Neuron (in vitro differentiated cells): ENCODE results near the gene IST1.
A peak's percentile ranks its signal among the peaks of the same experiment; 100 is the strongest.
"Not testable (repeated sequence)": the region's sequence is repeated elsewhere in the genome, so short reads cannot be mapped to it uniquely, and the experiment has no call there.

Experiments
- H2AFZ ChIP-seq: one replicate; pipeline ENCODE4 v1.6.1; 2013; ENCODE audit warnings: low read depth, mild to moderate bottlenecking, inconsistent platforms, low read length, moderate library complexity
- H3K27me3 ChIP-seq: one replicate; pipeline ENCODE4 v1.6.1; 2013; ENCODE audit warnings: low read length; ENCODE audit not compliant: insufficient read depth
- H3K36me3 ChIP-seq: one replicate; pipeline ENCODE4 v1.6.1; 2013; ENCODE audit warnings: low read length; ENCODE audit not compliant: insufficient read depth
- H3K4me1 ChIP-seq: one replicate; pipeline ENCODE4 v1.6.1; 2013; ENCODE audit warnings: low read length; ENCODE audit not compliant: insufficient read depth
- H3K4me3 ChIP-seq: 2 replicates; pipeline ENCODE4 v1.5.1; 2013; ENCODE audit warnings: mild to moderate bottlenecking, low read length, moderate library complexity
- H3K9me3 ChIP-seq: one replicate; pipeline ENCODE4 v1.6.1; 2013; ENCODE audit warnings: low read length

The IST1 gene

DNA sequence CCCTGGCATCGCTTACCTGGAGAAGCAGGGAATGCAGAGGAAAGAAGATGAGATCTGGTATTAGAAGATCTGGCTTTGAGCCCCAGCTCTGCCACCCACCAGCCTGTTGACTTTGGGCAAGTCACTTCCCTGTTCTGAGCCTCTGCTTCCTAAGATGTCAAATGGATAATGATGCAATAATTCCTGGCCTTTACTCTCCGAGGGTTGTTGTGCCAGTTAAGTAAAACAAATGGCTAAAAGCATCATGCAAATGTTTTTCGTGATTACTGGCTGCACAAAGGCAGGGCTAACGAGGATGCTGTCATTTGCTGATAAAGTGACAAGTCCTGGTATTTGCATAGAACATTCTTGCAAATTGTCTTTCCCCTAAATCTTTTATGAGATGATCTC is 10.1 kb upstream of the IST1 start:
- Histone ChIP-seq H3K4me1 (peaks cover 12% of the 10 kb centered on the region), H3K9me3 (no peaks in the 10 kb centered on the region), H2AFZ (no peak overlapping the region), H3K4me3 (peak overlapping the region; percentile 8), H3K27me3 (no peaks in the 10 kb centered on the region), H3K36me3 (peaks cover 12% of the 10 kb centered on the region)

DNA sequence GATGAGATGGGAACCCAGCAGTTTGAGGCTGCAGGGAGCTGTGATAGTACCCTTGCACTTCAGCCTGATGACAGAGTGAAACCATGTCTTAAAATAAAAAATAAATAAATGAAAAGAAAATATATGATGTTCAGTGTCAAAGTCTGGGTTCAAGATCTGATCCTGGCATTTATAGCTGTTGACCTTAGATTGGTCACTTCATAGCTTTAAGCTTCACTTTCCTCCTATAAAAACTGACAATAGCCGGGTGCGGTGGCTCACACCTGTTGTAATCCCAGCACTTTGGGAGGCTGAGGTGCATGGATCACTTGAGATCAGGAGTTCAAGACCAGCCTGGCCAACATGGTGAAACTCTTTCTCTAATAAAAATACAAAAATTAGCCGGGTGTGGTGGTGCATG is 6.2 kb upstream of the IST1 start:
- H3K9me3 ChIP-seq = no peaks in the 10 kb centered on the region
- H3K4me3 ChIP-seq = no peak overlapping the region
- no peak overlapping the region for H2AFZ ChIP-seq
- H3K4me1 ChIP-seq = peaks cover 6% of the 10 kb centered on the region
- no peaks in the 10 kb centered on the region for H3K27me3 ChIP-seq
- no peaks in the 10 kb centered on the region for H3K36me3 ChIP-seq

DNA sequence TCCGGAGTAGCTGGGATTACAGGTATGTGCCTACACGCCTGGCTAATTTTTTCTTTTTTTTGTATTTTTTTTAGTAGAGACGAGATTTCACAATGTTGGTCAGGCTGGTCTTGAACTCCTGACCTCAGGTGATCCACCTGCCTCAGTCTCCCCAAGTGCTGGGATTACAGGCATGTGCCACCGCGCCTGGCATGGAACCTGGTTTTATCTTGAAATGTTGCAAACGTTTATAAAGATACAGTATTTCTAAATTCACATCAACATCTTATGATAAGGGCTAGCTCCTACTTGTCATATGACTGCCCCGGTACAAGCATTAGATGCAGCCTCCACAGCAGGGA is 1.5 kb upstream of the IST1 start:
- Histone ChIP-seq H3K36me3 (peaks cover 13% of the 10 kb centered on the region), H2AFZ (peak overlapping the region; percentile 86), H3K27me3 (no peaks in the 10 kb centered on the region), H3K4me3 (peak overlapping the region; percentile 69), H3K9me3 (no peaks in the 10 kb centered on the region), H3K4me1 (peaks cover 13% of the 10 kb centered on the region)

DNA sequence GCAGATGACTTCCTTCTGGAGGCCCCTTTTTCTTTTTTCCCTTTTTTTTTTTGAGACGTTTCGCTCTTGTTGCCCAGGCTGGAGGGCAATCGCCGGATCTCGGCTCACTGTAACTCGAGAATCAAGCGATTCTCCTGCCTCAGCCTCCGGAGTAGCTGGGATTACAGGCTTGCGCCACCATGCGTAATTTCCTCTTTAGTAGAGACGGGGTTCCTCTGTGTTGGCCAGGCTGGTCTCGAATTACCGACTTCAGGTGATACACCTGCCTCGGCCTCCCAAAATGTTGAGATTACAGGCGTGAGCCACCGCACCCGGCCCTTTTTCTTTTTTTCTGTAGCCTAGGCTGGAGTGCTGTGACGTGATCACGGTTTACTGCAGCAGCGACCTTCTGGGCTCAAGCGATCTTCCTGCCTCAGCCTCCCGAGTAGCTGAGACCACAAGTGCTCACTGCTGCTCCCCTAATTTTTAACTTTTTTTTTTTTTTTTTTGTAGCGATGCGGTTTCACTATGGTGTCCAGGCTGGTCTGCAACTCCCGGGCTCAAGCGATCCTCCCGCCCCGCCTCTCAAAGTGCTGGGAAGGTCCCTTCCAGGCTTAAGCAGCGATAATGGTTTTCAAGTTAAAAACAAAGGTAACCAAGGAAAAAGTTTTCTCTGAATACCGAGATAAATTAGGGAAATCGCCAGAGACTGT is 956 bp upstream of the IST1 start:
- peaks cover 13% of the 10 kb centered on the region for H3K4me1 ChIP-seq
- peaks cover 13% of the 10 kb centered on the region for H3K36me3 ChIP-seq
- no peaks in the 10 kb centered on the region for H3K27me3 ChIP-seq
- peak overlapping the region; percentile 86 for H2AFZ ChIP-seq
- H3K4me3 ChIP-seq = peak overlapping the region; percentile 69
- H3K9me3 ChIP-seq = no peaks in the 10 kb centered on the region

DNA sequence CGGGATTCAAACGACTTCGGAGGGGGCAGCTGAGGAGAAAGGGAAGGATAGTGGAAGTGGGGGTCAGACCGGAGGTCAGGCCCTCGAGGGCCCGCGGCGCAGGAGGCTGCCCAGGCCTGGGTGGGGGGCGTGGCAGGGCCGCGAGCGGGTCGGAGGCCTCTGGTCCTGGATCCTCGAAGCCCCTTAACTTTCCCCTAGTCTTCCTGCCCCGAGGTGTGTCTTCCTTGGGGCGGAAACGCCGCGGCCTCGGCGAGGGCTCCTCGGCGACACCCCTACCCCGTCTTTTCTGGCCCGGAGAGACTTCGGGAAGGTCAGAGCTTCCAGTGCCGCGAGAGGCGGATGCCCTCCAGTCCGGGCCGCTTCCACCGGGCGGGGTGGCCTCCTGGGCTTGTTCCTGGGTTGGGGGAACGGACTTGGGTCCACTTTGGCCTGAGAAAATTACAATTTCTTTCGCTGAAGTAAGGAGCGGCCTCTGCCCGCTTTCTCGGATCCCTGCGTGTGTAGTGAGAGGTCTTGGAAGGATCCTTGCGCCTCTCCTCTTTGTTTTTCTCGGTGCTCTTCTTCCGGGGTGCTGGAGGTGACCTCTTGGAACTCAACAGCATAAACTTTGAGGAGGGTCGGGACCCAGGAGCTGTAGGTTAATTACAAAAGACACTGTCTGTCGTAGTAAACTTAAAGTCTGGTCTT is 491 bp downstream of the IST1 start:
- H2AFZ ChIP-seq = peak overlapping the region; percentile 7

DNA sequence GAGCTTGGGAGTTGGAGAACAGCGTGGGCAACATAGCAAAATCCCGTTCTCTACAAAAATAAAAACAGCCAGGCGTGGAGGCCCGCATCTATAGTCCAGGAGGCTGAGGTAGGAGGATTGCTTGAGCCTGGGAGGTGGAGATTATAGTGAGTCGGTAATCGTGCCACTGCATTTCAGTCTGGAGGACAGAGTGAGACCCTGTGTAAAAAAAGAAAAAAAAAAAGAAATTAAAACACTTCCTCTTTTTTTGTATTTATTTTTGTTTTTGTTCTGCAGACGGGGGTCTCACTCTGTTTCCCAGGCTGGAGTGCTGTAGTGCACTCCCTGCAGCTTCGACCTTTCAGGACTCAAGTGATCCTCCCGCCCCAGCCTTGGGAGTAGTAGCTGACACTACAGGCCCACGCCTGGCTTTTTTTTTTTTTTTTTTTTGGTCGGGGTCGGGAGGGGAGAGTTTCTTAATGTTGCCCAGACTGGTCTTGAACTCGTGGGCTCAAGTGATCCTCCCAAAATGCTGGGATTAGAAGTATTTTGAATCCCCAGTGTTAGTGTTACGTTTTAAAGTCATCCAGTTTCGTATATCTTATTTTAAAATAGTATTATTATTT is 1.5 kb downstream of the IST1 start:
- H2AFZ ChIP-seq = no peak overlapping the region
- peak overlapping the region; percentile 69 for H3K4me3 ChIP-seq
- peaks cover 19% of the 10 kb centered on the region for H3K36me3 ChIP-seq
- peaks cover 13% of the 10 kb centered on the region for H3K4me1 ChIP-seq
- H3K27me3 ChIP-seq = no peaks in the 10 kb centered on the region
- H3K9me3 ChIP-seq = no peaks in the 10 kb centered on the region

More for the DNA sequence above, 491 bp downstream of the IST1 start:
- Histone ChIP-seq H3K4me1 (peaks cover 13% of the 10 kb centered on the region), H3K4me3 (peak overlapping the region; percentile 69), H3K9me3 (no peaks in the 10 kb centered on the region), H3K27me3 (no peaks in the 10 kb centered on the region), H3K36me3 (peaks cover 13% of the 10 kb centered on the region)

DNA sequence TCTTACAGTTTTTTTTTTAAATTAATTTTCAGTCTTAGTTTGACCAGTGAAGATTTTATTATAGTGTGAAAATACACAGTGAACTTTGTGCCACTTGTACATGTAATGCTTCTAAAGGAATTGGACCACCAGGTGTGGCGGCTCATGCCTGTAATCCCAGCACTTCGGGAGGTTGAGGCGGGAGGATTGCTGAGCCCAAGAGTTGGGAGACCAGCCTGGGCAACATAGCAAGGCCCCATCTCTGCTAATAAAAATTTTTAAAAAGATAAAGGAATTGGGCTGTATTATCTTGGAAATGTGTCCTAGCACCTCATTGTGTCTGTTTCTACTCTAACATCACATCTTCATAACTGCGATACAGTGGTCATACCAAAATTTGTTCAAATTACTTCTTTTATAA is 3.8 kb downstream of the IST1 start:
- Histone ChIP-seq H2AFZ (no peak overlapping the region), H3K36me3 (peaks cover 35% of the 10 kb centered on the region), H3K4me3 (no peak overlapping the region), H3K4me1 (peaks cover 8% of the 10 kb centered on the region), H3K9me3 (peaks cover 5% of the 10 kb centered on the region), H3K27me3 (no peaks in the 10 kb centered on the region)

DNA sequence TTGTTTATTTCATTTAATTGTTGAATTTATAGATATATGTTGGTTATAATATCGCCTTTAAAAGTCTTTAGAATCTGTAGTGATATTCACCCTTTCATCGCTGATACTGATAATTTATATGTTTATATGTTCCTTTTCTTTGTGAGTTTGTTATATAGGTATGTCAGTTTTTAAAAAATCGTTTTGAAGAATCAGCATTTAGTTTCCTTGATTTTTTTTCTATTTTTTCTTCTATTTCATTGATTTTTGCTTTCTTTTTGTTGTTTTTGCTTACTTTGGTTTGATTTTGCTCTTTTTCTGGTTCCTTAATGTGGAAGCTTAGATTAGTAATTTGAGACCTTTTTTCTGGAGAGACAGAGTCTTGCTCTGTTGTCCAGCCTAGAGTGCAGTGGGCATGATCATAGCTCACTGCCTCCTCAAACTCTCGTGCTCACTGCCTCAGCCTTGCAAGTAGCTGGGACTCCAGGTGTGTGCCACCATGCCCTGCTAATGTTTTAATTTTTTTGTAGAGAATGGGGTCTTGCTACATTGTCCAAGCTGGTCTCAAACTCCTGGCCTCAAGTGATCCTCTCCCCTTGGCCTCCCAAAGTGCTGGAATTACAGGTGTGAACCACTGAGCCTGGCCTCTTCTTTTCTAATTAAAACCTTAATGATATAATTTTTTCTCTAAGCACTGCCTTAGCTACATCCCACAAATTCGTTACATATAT is 7.5 kb downstream of the IST1 start:
- Histone ChIP-seq H3K36me3 (peaks cover 31% of the 10 kb centered on the region), H3K9me3 (peaks cover 7% of the 10 kb centered on the region), H3K4me1 (no peaks in the 10 kb centered on the region), H3K4me3 (no peak overlapping the region), H3K27me3 (no peaks in the 10 kb centered on the region), H2AFZ (no peak overlapping the region)

DNA sequence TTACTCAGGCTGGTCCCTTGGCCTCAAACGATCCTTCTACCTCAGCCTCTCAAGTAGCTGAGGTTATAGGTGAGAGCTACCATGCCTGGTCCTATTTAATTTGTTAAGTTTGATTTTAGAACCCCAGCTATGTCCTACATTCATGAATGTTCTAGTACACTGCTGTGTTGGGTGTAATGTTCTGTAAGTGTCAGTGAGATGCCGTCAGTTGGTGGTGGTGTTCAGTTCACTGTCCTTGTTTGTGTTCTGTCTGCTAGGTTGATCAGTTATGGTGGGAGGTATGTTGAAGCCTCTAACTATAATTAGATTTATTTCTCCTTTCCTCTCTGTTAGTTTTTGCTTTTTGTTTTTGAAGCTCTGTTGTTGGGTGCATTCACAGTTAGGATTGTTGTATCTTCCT is 8.3 kb downstream of the IST1 start:
- H3K36me3 ChIP-seq = peaks cover 28% of the 10 kb centered on the region
- H3K27me3 ChIP-seq = no peaks in the 10 kb centered on the region

DNA sequence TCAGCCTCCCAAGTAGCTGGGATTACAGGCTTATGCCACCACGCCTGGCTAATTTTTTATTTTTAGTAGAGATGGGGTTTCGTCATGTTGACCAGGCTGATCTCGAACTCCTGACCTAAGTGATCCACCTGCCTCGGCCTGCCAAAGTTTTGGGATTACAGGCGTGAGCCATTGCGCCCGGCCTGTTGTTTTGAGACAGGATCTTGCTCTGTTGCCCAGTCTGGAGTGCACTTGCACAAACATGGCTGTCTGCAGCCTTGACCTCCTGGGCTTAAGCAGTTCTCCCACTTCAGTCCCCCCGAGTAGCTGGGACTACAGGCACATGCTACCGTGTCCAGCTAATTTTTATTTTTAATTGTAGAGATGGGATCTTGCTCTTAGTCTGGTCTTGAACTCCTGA is 8.9 kb downstream of the IST1 start:
- Histone ChIP-seq H3K4me3 (no peak overlapping the region), H3K4me1 (no peaks in the 10 kb centered on the region), H2AFZ (no peak overlapping the region), H3K36me3 (peaks cover 34% of the 10 kb centered on the region), H3K27me3 (no peaks in the 10 kb centered on the region), H3K9me3 (peaks cover 11% of the 10 kb centered on the region)

More for the DNA sequence above, 8.3 kb downstream of the IST1 start:
- H3K4me1 ChIP-seq = no peaks in the 10 kb centered on the region
- peaks cover 7% of the 10 kb centered on the region for H3K9me3 ChIP-seq
- H2AFZ ChIP-seq = no peak overlapping the region
- no peak overlapping the region for H3K4me3 ChIP-seq

DNA sequence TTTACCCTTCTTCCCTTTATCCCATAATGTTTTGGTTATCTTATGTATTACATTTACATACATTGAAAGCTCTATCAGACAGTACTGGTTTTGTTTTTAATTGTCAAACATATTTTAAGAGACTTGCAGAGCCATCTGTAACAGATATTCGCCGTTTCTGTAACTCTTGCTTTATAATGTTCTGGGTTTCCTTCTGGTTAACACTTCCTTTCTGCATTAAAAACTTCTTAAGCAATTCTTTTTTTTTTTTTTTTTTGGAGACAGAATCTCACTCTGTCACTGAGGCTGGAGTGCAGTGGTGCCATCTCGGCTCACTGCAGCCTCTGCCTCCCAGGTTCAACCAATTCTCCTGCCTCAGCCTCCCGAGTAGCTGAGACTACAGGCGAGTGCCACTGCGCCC is 10.4 kb downstream of the IST1 start:
- Histone ChIP-seq H3K36me3 (peaks cover 40% of the 10 kb centered on the region), H3K9me3 (peaks cover 13% of the 10 kb centered on the region)
- not testable (repeated sequence) for H3K4me1 ChIP-seq, H3K4me3 ChIP-seq, H3K27me3 ChIP-seq, H2AFZ ChIP-seq

DNA sequence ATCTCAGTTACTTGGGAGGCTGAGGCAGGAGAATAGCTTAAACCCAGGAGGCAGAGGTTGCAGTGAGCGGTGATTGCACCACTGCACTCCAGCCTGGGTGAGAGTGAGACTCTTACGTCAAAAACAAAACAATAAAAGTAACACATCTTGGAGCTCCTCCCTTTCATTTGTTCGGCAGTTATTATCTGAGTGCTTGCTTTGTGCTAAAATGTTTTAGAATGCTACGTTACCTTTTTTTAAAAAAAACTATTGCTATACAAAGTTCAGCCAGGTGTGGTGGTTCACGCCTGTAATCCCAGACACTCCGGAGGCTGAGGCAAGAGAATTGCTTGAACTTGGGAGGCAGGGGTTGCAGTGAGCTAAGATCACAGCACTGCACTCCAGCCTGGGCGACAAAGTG is 15.8 kb downstream of the IST1 start:
- Histone ChIP-seq H3K4me3 (no peak overlapping the region), H3K9me3 (peaks cover 11% of the 10 kb centered on the region), H3K36me3 (peaks cover 38% of the 10 kb centered on the region), H3K4me1 (no peaks in the 10 kb centered on the region), H3K27me3 (no peaks in the 10 kb centered on the region), H2AFZ (no peak overlapping the region)
